Measurements from ENCODE around the gene POU2F1.

POU2F1 gene

GRCh38 chr1:167250482-167250881 lies 29.8 kb downstream of the POU2F1 start:
- no peak overlapping the region for H4K8ac ChIP-seq (ENCODE audit: low read depth, low read length)
- H3K4me2 ChIP-seq (ENCODE audit: insufficient read depth, low read length, poor library complexity, severe bottlenecking): no peak overlapping the region
- H3K18ac ChIP-seq (ENCODE audit: low read length): no peak overlapping the region
- no peak overlapping the region for H2AK5ac ChIP-seq (ENCODE audit: low read depth, low read length)
- H3K4me3 ChIP-seq (ENCODE audit: low read length in 2 of 2): no peak overlapping the region
- H2BK15ac ChIP-seq (ENCODE audit: low read length): no peak overlapping the region
- H2BK5ac ChIP-seq (ENCODE audit: low read length): no peak overlapping the region
- H2BK120ac ChIP-seq (ENCODE audit: low read depth, low read length): no peak overlapping the region
- H3K14ac ChIP-seq (ENCODE audit: low read length): no peak overlapping the region
- peaks cover 2% of the 10 kb centered on the region for H3K79me1 ChIP-seq (ENCODE audit: low read depth, low read length)
- H3K23ac ChIP-seq (ENCODE audit: low read depth, low read length, poor library complexity): no peak overlapping the region
- H3K36me3 ChIP-seq (replicated peaks in 1 of 2; ENCODE audit: control insufficient read depth in 2 of 2, insufficient read depth in 2 of 2, low read length in 2 of 2): no peaks in the 10 kb centered on the region
- no peak overlapping the region for H4K91ac ChIP-seq (ENCODE audit: low read depth, low read length, poor library complexity)
- H3K4ac ChIP-seq (ENCODE audit: low read length): no peak overlapping the region
- no peak overlapping the region for H2AFZ ChIP-seq (ENCODE audit: low read length)
- H3K9me3 ChIP-seq (replicated peaks in 1 of 2; ENCODE audit: control insufficient read depth in 2 of 2, insufficient read depth in 1 of 2, low read depth in 1 of 2, low read length in 2 of 2): no peaks in the 10 kb centered on the region
- no peak overlapping the region for H3K27ac ChIP-seq (replicated peaks; ENCODE audit: low read length)
- no peaks in the 10 kb centered on the region for H3K4me1 ChIP-seq (ENCODE audit: control insufficient read depth in 2 of 2, insufficient read depth in 1 of 2, low read depth in 1 of 2, low read length in 2 of 2)
- no peak for DNase-seq (ENCODE audit: low spot score)
- no peak overlapping the region for H2BK12ac ChIP-seq (ENCODE audit: low read length)
- H3K27me3 ChIP-seq (ENCODE audit: control insufficient read depth in 3 of 3, insufficient read depth in 3 of 3, low read depth in 1 of 3, low read length in 3 of 3): no peaks in the 10 kb centered on the region
- H3K9ac ChIP-seq (ENCODE audit: low read depth, low read length, poor library complexity): no peak overlapping the region

GRCh38 chr1:167251472-167251871 lies 30.8 kb downstream of the POU2F1 start:
- Histone ChIP-seq H3K4me1 (ENCODE audit: control insufficient read depth in 2 of 2, insufficient read depth in 1 of 2, low read depth in 1 of 2, low read length in 2 of 2) (peaks cover 0 to 1% of the 10 kb centered on the region in 2 donors), H3K23ac (ENCODE audit: low read depth, low read length, poor library complexity) (no peak overlapping the region), H3K4me2 (ENCODE audit: insufficient read depth, low read length, poor library complexity, severe bottlenecking) (no peak overlapping the region), H3K79me1 (ENCODE audit: low read depth, low read length) (peaks cover 2% of the 10 kb centered on the region), H4K8ac (ENCODE audit: low read depth, low read length) (no peak overlapping the region), H3K4ac (ENCODE audit: low read length) (no peak overlapping the region), H2BK12ac (ENCODE audit: low read length) (no peak overlapping the region), H3K36me3 (replicated peaks in 1 of 2; ENCODE audit: control insufficient read depth in 2 of 2, insufficient read depth in 2 of 2, low read length in 2 of 2) (no peaks in the 10 kb centered on the region), H2BK15ac (ENCODE audit: low read length) (no peak overlapping the region), H3K4me3 (ENCODE audit: low read length in 2 of 2) (no peak overlapping the region), H3K9me3 (replicated peaks in 1 of 2; ENCODE audit: control insufficient read depth in 2 of 2, insufficient read depth in 1 of 2, low read depth in 1 of 2, low read length in 2 of 2) (no peaks in the 10 kb centered on the region), H3K18ac (ENCODE audit: low read length) (no peak overlapping the region), H3K27me3 (ENCODE audit: control insufficient read depth in 3 of 3, insufficient read depth in 3 of 3, low read depth in 1 of 3, low read length in 3 of 3) (no peaks in the 10 kb centered on the region), H2AK5ac (ENCODE audit: low read depth, low read length) (no peak overlapping the region), H2AFZ (ENCODE audit: low read length) (no peak overlapping the region), H4K91ac (ENCODE audit: low read depth, low read length, poor library complexity) (no peak overlapping the region), H3K14ac (ENCODE audit: low read length) (no peak overlapping the region), H2BK120ac (ENCODE audit: low read depth, low read length) (no peak overlapping the region), H2BK5ac (ENCODE audit: low read length) (no peak overlapping the region), H3K9ac (ENCODE audit: low read depth, low read length, poor library complexity) (no peak overlapping the region), H3K27ac (replicated peaks; ENCODE audit: low read length) (no peak overlapping the region)
- DNase-seq (ENCODE audit: low spot score): no peak
- WGBS, 2 donors (ENCODE audit: extremely low coverage in 2 of 2, insufficient read length in 2 of 2, insufficient replicate concordance in 1 of 2): no CpG with 5 or more reads among the region's 4 CpGs

- no peak overlapping the region for H2BK15ac ChIP-seq (ENCODE audit: low read length)
- no peak overlapping the region for H3K4ac ChIP-seq (ENCODE audit: low read length)
- no peak overlapping the region for H4K91ac ChIP-seq (ENCODE audit: low read depth, low read length, poor library complexity)
- H3K36me3 ChIP-seq (replicated peaks in 1 of 2; ENCODE audit: control insufficient read depth in 2 of 2, insufficient read depth in 2 of 2, low read length in 2 of 2): no peaks in the 10 kb centered on the region
- no peak overlapping the region for H3K4me2 ChIP-seq (ENCODE audit: insufficient read depth, low read length, poor library complexity, severe bottlenecking)
- H3K79me1 ChIP-seq (ENCODE audit: low read depth, low read length): peaks cover 2% of the 10 kb centered on the region
- no peak overlapping the region for H2BK120ac ChIP-seq (ENCODE audit: low read depth, low read length)
- H3K14ac ChIP-seq (ENCODE audit: low read length): no peak overlapping the region
- H2AK5ac ChIP-seq (ENCODE audit: low read depth, low read length): no peak overlapping the region
- no peak overlapping the region for H2AFZ ChIP-seq (ENCODE audit: low read length)
- DNase-seq (ENCODE audit: low spot score): no peak
- H3K9me3 ChIP-seq (replicated peaks in 1 of 2; ENCODE audit: control insufficient read depth in 2 of 2, insufficient read depth in 1 of 2, low read depth in 1 of 2, low read length in 2 of 2): no peaks in the 10 kb centered on the region
- H3K23ac ChIP-seq (ENCODE audit: low read depth, low read length, poor library complexity): no peak overlapping the region
- no peak overlapping the region for H4K8ac ChIP-seq (ENCODE audit: low read depth, low read length)
- H2BK12ac ChIP-seq (ENCODE audit: low read length): no peak overlapping the region
- no peak overlapping the region for H3K18ac ChIP-seq (ENCODE audit: low read length)
- no peak overlapping the region for H2BK5ac ChIP-seq (ENCODE audit: low read length)
- H3K27ac ChIP-seq (replicated peaks; ENCODE audit: low read length): no peak overlapping the region
- no peak overlapping the region for H3K9ac ChIP-seq (ENCODE audit: low read depth, low read length, poor library complexity)
- H3K4me3 ChIP-seq (ENCODE audit: low read length in 2 of 2): no peak overlapping the region
- H3K4me1 ChIP-seq (ENCODE audit: control insufficient read depth in 2 of 2, insufficient read depth in 1 of 2, low read depth in 1 of 2, low read length in 2 of 2): peaks cover 0 to 1% of the 10 kb centered on the region in 2 donors
- H3K27me3 ChIP-seq (ENCODE audit: control insufficient read depth in 3 of 3, insufficient read depth in 3 of 3, low read depth in 1 of 3, low read length in 3 of 3): no peaks in the 10 kb centered on the region
These were observed 32.3 kb downstream of the POU2F1 start for GRCh38 chr1:167252986-167253385.

DNA sequence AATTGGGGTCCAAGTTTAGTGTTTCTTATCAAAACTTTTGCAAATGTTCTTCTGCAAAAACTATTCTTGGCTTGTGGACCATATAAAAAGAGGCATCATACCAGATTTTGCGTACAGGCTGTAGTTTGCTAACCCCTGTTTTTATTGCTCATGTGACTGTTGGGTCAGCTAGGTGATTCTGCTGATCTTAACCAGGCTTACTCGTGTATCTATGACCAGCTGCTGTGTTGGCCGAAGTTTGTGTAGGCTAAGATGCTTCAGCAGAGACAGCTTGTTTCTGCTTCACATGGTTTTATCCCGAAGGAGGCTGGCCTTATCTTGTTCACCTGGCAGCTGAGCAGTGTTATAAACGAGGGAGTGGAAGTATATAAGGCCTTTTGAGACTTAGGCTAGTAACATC lies 38.2 kb downstream of the POU2F1 start:
- Histone ChIP-seq H3K23ac (ENCODE audit: low read depth, low read length, poor library complexity) (no peak overlapping the region), H3K18ac (ENCODE audit: low read length) (no peak overlapping the region), H2BK12ac (ENCODE audit: low read length) (no peak overlapping the region), H4K91ac (ENCODE audit: low read depth, low read length, poor library complexity) (no peak overlapping the region), H2AK5ac (ENCODE audit: low read depth, low read length) (no peak overlapping the region), H3K79me1 (ENCODE audit: low read depth, low read length) (peaks cover 2% of the 10 kb centered on the region), H2BK120ac (ENCODE audit: low read depth, low read length) (no peak overlapping the region), H2AFZ (ENCODE audit: low read length) (no peak overlapping the region), H3K14ac (ENCODE audit: low read length) (no peak overlapping the region), H3K4me2 (ENCODE audit: insufficient read depth, low read length, poor library complexity, severe bottlenecking) (no peak overlapping the region), H4K8ac (ENCODE audit: low read depth, low read length) (no peak overlapping the region), H3K9ac (ENCODE audit: low read depth, low read length, poor library complexity) (no peak overlapping the region), H3K27ac (replicated peaks; ENCODE audit: low read length) (no peak overlapping the region), H2BK15ac (ENCODE audit: low read length) (no peak overlapping the region), H3K27me3 (ENCODE audit: control insufficient read depth in 3 of 3, insufficient read depth in 3 of 3, low read depth in 1 of 3, low read length in 3 of 3) (no peaks in the 10 kb centered on the region), H3K36me3 (replicated peaks in 1 of 2; ENCODE audit: control insufficient read depth in 2 of 2, insufficient read depth in 2 of 2, low read length in 2 of 2) (no peaks in the 10 kb centered on the region), H3K4me3 (ENCODE audit: low read length in 2 of 2) (no peak overlapping the region), H3K9me3 (replicated peaks in 1 of 2; ENCODE audit: control insufficient read depth in 2 of 2, insufficient read depth in 1 of 2, low read depth in 1 of 2, low read length in 2 of 2) (no peaks in the 10 kb centered on the region), H2BK5ac (ENCODE audit: low read length) (no peak overlapping the region), H3K4me1 (ENCODE audit: control insufficient read depth in 2 of 2, insufficient read depth in 1 of 2, low read depth in 1 of 2, low read length in 2 of 2) (peaks cover 0 to 1% of the 10 kb centered on the region in 2 donors), H3K4ac (ENCODE audit: low read length) (no peak overlapping the region)
- no CpG with 5 or more reads among the region's 5 CpGs for WGBS, 2 donors (ENCODE audit: extremely low coverage in 2 of 2, insufficient read length in 2 of 2, insufficient replicate concordance in 1 of 2)
- DNase-seq (ENCODE audit: low spot score): no peak
